ENCODE results near the gene F2RL1. TPM values are rescaled to one million over a fixed set of nuclear protein-coding genes. Genes with fewer than 3 reads are reported as not detected.
A peak's percentile ranks its signal among the peaks of the same experiment; 100 is the strongest.
"Not testable (repeated sequence)": the region's sequence is repeated elsewhere in the genome, so short reads cannot be mapped to it uniquely, and the experiment has no call there.

F2RL1 gene
- total RNA-seq, 1 experiment from 2014 or later = 118 TPM

DNA sequence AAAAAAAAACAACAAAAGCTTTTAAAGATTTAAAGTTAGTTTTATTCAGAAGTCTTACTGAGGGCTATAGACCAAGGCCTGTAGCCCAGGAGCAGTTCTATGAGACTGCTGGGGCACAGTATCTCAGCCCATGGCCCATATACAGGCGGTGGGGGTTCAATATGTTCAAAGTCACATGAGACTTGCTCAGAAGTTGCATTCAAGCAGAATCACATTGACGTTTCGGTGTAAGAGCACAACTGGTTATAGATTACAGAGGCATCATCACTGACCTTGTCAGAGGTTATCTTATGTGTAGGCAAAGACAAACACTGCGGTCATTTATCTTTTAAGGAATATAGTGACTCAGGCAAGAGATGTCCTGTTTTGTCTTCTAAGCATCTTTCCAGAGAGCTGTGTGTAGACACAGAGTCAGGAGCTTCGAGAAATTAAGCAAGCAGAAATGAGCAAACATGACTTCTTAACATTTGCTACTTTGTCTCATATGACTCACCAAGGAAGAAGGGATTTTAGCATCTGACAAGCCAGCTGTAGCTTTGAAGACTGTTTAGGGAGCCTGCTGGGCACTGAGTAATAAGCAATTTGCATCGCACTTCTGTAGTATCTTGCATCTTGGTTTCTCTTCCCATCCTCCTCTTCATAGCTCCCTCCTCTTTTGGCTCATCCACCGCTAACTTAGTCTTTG is 12.9 kb upstream of the F2RL1 start:
- DNase-seq (ENCODE audit: low read depth) = peak; percentile 98

DNA sequence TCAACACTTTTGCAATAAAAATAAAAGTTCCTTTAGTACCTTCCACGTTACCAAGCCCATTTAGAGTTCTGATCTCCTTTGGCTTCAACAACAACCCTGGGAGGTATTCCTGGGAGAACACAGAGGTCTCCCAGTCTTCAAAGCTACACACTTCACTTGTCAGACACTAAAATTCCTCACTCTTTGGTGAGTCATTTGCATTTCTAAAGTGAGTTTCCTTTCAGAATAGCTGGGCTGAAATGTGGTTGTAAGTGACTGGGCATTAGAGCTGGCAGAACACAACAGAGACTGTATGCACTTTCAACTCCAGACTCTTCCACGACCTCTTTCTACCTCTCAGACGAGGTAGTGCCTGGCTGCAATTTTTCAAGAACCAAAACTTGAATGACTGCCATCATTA is 11.5 kb upstream of the F2RL1 start:
- peak; percentile 96 for DNase-seq (ENCODE audit: low read depth)

GRCh38 chr5:76808141-76808691 is 10.6 kb upstream of the F2RL1 start:
- no peak for DNase-seq (ENCODE audit: low read depth)

DNA sequence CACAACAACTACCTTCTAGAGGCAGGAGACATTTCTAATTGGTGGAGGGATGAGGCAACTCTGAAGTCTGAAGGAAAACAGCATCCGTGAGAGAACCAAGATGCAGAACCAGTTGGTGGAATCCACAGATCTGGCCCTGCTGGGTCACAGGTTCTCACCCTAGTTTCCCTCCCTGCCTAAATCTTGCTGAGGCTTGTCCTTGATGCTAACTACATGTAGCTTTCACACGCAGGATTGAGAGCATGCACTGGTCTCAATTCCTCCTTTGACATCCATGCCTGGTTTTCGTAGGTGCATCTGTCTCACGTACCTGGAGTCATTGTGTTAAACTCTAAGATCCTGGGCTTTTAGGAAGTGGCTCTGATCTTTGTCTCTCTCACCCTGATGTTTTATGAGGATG is 9.7 kb upstream of the F2RL1 start:
- DNase-seq (ENCODE audit: low read depth) = no peak

DNA sequence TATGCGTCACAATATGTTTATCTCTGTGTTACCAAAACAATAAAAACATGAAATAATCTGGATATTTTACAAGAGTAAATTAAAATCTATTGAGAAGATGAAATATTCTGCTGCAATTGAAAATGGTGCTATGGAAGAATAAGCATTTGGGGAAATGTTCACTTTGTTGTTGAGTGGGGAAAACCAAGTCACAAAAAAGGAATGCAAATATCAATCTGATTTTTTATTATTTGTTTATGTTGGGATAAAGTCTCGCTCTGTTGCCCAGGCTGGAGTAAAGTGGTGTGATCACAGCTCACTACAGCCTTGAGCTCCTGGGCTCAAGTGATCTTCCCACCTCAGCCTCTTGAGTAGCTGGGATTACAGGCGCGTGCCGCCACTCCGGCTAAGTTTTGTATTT is 8.6 kb upstream of the F2RL1 start:
- DNase-seq (ENCODE audit: low read depth) = no peak

- DNase-seq (ENCODE audit: low read depth) = peak; percentile 85
Measured at GRCh38 chr5:76811214-76811613, 7.6 kb upstream of the F2RL1 start.

DNA sequence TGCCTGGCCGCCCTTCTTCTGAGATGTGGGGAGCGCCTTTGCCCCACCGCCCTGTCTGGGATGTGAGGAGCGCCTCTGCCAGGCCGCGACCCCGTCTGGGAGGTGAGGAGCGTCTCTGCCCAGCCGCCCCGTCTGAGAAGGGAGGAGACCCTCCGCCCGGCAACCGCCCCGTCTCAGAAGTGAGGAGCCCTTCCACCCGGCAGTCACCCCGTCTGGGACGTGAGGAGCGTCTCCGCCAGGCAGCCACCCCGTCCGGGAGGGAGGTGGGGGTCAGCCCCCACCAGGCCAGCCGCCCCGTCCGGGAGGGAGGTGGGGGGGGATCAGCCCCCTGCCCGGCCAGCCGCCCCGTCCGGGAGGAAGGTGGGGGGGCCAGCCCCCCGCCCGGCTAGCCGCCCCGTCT is 6.6 kb upstream of the F2RL1 start:
- DNase-seq (ENCODE audit: low read depth) = not testable (repeated sequence)

- peak; percentile 99 for DNase-seq (ENCODE audit: low read depth)
Measured at GRCh38 chr5:76813982-76814562, 4.8 kb upstream of the F2RL1 start.

GRCh38 chr5:76816110-76816831 is 2.6 kb upstream of the F2RL1 start:
- DNase-seq (ENCODE audit: low read depth) = no peak

GRCh38 chr5:76819851-76820525 is 1.2 kb downstream of the F2RL1 start:
- DNase-seq (ENCODE audit: low read depth) = no peak

GRCh38 chr5:76820526-76820890 is 1.7 kb downstream of the F2RL1 start:
- DNase-seq (ENCODE audit: low read depth) = no peak

DNA sequence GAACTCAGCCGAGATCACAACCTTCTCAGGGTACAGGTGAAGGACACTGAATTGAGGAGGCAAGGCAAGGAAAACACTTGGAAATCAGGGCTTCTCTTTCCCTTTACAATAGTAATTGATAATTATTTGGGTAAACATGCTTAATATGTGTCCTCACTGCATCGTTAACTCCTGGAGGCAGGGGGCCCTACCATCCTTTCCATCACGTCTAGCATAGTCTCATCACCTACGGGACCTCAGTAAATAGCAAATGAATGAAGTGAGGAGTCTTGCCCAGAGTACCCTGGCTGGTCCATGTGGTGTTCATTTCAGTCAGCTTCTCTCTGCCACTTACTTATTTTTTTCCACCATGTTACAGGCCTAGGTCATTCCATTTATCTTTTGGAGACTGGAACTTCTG is 2.3 kb downstream of the F2RL1 start:
- DNase-seq (ENCODE audit: low read depth) = no peak

GRCh38 chr5:76822105-76822731 is 3.4 kb downstream of the F2RL1 start:
- DNase-seq (ENCODE audit: low read depth) = not testable (repeated sequence)

GRCh38 chr5:76826416-76826815 is 7.6 kb downstream of the F2RL1 start:
- DNase-seq (ENCODE audit: low read depth) = not testable (repeated sequence)

DNA sequence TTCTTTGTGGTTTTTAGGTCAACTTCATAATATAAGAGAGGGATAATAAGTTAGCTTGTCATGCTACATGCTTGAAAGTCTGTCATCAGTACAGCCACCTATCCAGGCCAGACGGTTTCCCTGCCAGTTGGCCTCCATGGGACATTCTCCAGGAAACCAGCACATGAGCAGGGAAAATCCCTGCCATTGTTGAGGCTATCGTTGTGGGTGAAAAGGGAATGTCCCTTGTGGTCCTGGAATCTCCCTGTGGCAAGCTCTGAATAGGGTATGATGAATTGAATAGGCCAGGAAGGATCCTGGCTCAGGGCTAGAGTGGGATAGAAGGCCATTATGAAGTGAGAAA is 12.3 kb downstream of the F2RL1 start:
- DNase-seq (ENCODE audit: low read depth) = peak; percentile 96

GRCh38 chr5:76836181-76836580 is 17.4 kb downstream of the F2RL1 start:
- DNase-seq (ENCODE audit: low read depth) = peak; percentile 58

GRCh38 chr5:76836585-76836984 is 17.8 kb downstream of the F2RL1 start:
- DNase-seq (ENCODE audit: low read depth) = peak; percentile 85

- peak; percentile 99 for DNase-seq (ENCODE audit: low read depth)
Measured at GRCh38 chr5:76838481-76839261, 19.8 kb downstream of the F2RL1 start.

- DNase-seq (ENCODE audit: low read depth) = no peak
Measured at GRCh38 chr5:76841361-76841760, 22.5 kb downstream of the F2RL1 start.

DNA sequence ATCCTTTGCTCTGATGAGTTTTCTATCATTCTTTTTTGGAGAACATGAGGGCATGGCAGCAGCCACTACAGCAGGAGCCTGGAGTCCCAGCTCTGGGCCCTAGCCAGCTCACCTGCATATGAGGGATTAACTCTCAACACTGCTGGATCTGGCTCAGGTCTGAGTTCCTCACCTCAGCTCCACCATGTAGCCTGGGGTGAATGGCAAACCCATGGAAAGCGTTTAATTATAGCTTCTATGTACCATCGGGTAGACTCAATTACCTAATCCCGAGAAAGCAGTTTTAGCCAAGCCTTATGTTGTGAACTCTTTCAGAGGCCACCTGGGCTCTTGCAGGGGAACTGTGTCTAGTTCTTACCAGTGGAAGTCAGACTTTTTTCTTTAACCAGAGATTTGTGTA is 27.1 kb downstream of the F2RL1 start:
- no peak for DNase-seq (ENCODE audit: low read depth)

Data from M059J (cell line).